ENCODE data around the gene GLYATL3.

- TF ChIP-seq POLR2A (IDR thresholded peaks at IDR 0.05) (no peak), CTCF (IDR thresholded peaks at IDR 0.05) (no peak), POLR2AphosphoS5 (IDR thresholded peaks at IDR 0.05) (no peak), EP300 (IDR thresholded peaks at IDR 0.05; ENCODE audit: low read depth) (no peak)
Observed at GRCh38 chr6:49517919-49518318, 18.2 kb downstream of the GLYATL3 start.
